OCI-LY3 (cell line): ENCODE results near the gene GOLGA8O.
"Not testable (repeated sequence)": the region's sequence is repeated elsewhere in the genome, so short reads cannot be mapped to it uniquely, and the experiment has no call there.

ENCODE experiments used
- CTCF ChIP-seq: fragments of 200-600, 300-600 bp; sonication (generic); IDR thresholded peaks from 2 replicates; pipeline ENCODE4 v1.5.1; 2014; ENCODE audit warnings: antibody characterized with exemption, low read length, low read depth
- EZH2phosphoT487 ChIP-seq: fragments of 200-600 bp; shearing (Covaris generic); IDR thresholded peaks from 2 replicates; pipeline ENCODE4 v1.6.1; 2018; ENCODE audit warnings: antibody characterized with exemption, mixed run types, low read depth

- not testable (repeated sequence) for TF ChIP-seq CTCF, EZH2phosphoT487
Observed at GRCh38 chr15:32407903-32408302, 47.5 kb downstream of the GOLGA8O start.
